GM19025 (cell line): Measurements from ENCODE around the gene RNF149.
"Not testable (repeated sequence)": the region's sequence is repeated elsewhere in the genome, so short reads cannot be mapped to it uniquely, and the experiment has no call there.

Experiments used
- ATAC-seq: cut with Tn5 transposase; IDR thresholded peaks from one replicate; pipeline ENCODE4 v1.9.1; 2021; ENCODE audit warnings: mild to moderate bottlenecking, low read depth, moderate library complexity; ENCODE audit not compliant: unreplicated experiment

RNF149 gene

GRCh38 chr2:101237944-101238343 lies 70.6 kb downstream of the RNF149 start:
- ATAC-seq: not testable (repeated sequence)

- not testable (repeated sequence) for ATAC-seq
Measured at GRCh38 chr2:101235956-101236355, 72.5 kb downstream of the RNF149 start.

- ATAC-seq: no peak
Measured at GRCh38 chr2:101234169-101234938, 74.1 kb downstream of the RNF149 start.

GRCh38 chr2:101232770-101233169 lies 75.7 kb downstream of the RNF149 start:
- ATAC-seq: no peak

- no peak for ATAC-seq
Measured at GRCh38 chr2:101231937-101232730, 76.4 kb downstream of the RNF149 start.

GRCh38 chr2:101231240-101231639 lies 77.3 kb downstream of the RNF149 start:
- no peak for ATAC-seq

- ATAC-seq: no peak
Measured at GRCh38 chr2:101230541-101231001, 77.9 kb downstream of the RNF149 start.
